ENCODE results near the gene AK4.

Gene AK4

DNA sequence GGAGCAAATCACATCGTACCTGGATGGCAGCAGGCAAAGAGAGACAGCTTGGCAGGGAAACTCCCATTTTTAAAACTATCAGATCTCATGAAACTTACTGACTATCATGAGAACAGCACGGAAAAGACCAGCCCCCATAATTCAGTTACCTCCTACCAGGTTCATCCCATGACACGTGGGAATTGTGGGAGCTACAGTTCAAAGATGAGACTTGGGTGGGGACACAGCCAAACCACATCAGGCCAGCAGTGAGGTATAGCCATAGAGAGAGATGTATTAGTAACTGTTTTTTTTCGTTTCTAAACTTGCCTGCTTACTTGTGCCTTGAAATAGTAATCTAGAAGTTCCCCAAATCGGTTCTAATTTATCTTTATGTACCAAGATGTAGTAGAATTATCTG is 48.9 kb downstream of the AK4 start:
- DNase-seq (ENCODE audit: low read depth) = no peak
- H3K4me3 ChIP-seq (ENCODE audit: low read depth, low read length) = no peak overlapping the region
- TF ChIP-seq MAX (IDR thresholded peaks at IDR 0.05; ENCODE audit: low read depth, low read length) = no peak
- TF ChIP-seq MYC (IDR thresholded peaks at IDR 0.05; ENCODE audit: low read depth, low read length) = no peak
- TF ChIP-seq, protein P1, sequence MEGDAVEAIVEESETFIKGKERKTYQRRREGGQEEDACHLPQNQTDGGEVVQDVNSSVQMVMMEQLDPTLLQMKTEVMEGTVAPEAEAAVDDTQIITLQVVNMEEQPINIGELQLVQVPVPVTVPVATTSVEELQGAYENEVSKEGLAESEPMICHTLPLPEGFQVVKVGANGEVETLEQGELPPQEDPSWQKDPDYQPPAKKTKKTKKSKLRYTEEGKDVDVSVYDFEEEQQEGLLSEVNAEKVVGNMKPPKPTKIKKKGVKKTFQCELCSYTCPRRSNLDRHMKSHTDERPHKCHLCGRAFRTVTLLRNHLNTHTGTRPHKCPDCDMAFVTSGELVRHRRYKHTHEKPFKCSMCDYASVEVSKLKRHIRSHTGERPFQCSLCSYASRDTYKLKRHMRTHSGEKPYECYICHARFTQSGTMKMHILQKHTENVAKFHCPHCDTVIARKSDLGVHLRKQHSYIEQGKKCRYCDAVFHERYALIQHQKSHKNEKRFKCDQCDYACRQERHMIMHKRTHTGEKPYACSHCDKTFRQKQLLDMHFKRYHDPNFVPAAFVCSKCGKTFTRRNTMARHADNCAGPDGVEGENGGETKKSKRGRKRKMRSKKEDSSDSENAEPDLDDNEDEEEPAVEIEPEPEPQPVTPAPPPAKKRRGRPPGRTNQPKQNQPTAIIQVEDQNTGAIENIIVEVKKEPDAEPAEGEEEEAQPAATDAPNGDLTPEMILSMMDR (IDR thresholded peaks at IDR 0.05; ENCODE audit: low read depth, low read length) = no peak
- no peak for TF ChIP-seq POLR2A (IDR thresholded peaks at IDR 0.05; ENCODE audit: extremely low read depth, insufficient read length)

- no peak for DNase-seq (ENCODE audit: low read depth)
- TF ChIP-seq MYC (IDR thresholded peaks at IDR 0.05; ENCODE audit: low read depth, low read length) (no peak), MAX (IDR thresholded peaks at IDR 0.05; ENCODE audit: low read depth, low read length) (no peak), POLR2A (IDR thresholded peaks at IDR 0.05; ENCODE audit: extremely low read depth, insufficient read length) (no peak)
- TF ChIP-seq, protein P1 (IDR thresholded peaks at IDR 0.05; ENCODE audit: low read depth, low read length) = no peak
- no peak overlapping the region for H3K4me3 ChIP-seq (ENCODE audit: low read depth, low read length)
These were observed 49.6 kb downstream of the AK4 start for GRCh38 chr1:65197636-65198035.

- H3K4me3 ChIP-seq (ENCODE audit: low read depth, low read length) = no peak overlapping the region
- TF ChIP-seq, protein P1 (IDR thresholded peaks at IDR 0.05; ENCODE audit: low read depth, low read length) = no peak
- TF ChIP-seq POLR2A (IDR thresholded peaks at IDR 0.05; ENCODE audit: extremely low read depth, insufficient read length) (no peak), MYC (IDR thresholded peaks at IDR 0.05; ENCODE audit: low read depth, low read length) (no peak)
- no peak for DNase-seq (ENCODE audit: low read depth)
These were observed 50.1 kb downstream of the AK4 start for GRCh38 chr1:65198096-65198495.

- no peak for TF ChIP-seq MAX (IDR thresholded peaks at IDR 0.05; ENCODE audit: low read depth, low read length)
- TF ChIP-seq MYC (IDR thresholded peaks at IDR 0.05; ENCODE audit: low read depth, low read length) = no peak
- no peak for TF ChIP-seq POLR2A (IDR thresholded peaks at IDR 0.05; ENCODE audit: extremely low read depth, insufficient read length)
- TF ChIP-seq, protein P1 (IDR thresholded peaks at IDR 0.05; ENCODE audit: low read depth, low read length) = no peak
- no peak for DNase-seq (ENCODE audit: low read depth)
- no peak overlapping the region for H3K4me3 ChIP-seq (ENCODE audit: low read depth, low read length)
These were observed 52.4 kb downstream of the AK4 start for GRCh38 chr1:65200411-65200810.

- DNase-seq (ENCODE audit: low read depth) = no peak
- TF ChIP-seq, protein P1 (IDR thresholded peaks at IDR 0.05; ENCODE audit: low read depth, low read length) = no peak
- TF ChIP-seq MAX (IDR thresholded peaks at IDR 0.05; ENCODE audit: low read depth, low read length) (no peak), POLR2A (IDR thresholded peaks at IDR 0.05; ENCODE audit: extremely low read depth, insufficient read length) (no peak), MYC (IDR thresholded peaks at IDR 0.05; ENCODE audit: low read depth, low read length) (no peak)
- no peak overlapping the region for H3K4me3 ChIP-seq (ENCODE audit: low read depth, low read length)
These were observed 58.8 kb downstream of the AK4 start for GRCh38 chr1:65206836-65207235.

GRCh38 chr1:65207317-65207716 is 59.3 kb downstream of the AK4 start:
- DNase-seq (ENCODE audit: low read depth) = peak; percentile 15
- no peak overlapping the region for H3K4me3 ChIP-seq (ENCODE audit: low read depth, low read length)
- TF ChIP-seq, protein P1 (IDR thresholded peaks at IDR 0.05; ENCODE audit: low read depth, low read length) = no peak
- no peak for TF ChIP-seq MYC (IDR thresholded peaks at IDR 0.05; ENCODE audit: low read depth, low read length)
- no peak for TF ChIP-seq MAX (IDR thresholded peaks at IDR 0.05; ENCODE audit: low read depth, low read length)
- no peak for TF ChIP-seq POLR2A (IDR thresholded peaks at IDR 0.05; ENCODE audit: extremely low read depth, insufficient read length)

Measured in NB4 (cell line).